ENCODE results near the gene GFPT1. TPM values are rescaled to one million over a fixed set of nuclear protein-coding genes. Genes with fewer than 3 reads are reported as not detected.

GFPT1 gene
- total and polyA plus RNA-seq, 2 experiments from 2014 or later: 60.8 to 62.0 TPM

DNA sequence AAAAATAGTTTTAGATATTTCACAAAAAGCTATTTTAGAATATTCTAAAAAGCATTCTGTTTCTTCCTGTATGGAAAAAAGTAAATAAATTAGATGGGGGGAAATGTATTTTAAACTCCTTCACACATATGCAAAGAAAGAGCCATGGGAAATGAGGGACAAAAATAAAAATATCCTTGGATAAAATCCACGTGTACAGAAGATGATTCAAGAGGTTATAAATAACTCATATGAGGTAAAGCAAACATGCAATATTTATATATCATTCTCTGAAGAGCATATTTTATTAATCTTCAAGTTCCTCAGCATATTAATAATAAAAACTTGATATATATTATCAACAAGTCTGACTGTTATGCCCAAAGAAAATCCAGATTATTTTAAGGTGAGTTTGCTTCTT lies 8.8 kb upstream of the GFPT1 start:
- H3K36me3 ChIP-seq (ENCODE audit: insufficient read depth): no peaks in the 10 kb centered on the region
- no peak overlapping the region for H3K4me2 ChIP-seq
- H3K36me3 Mint-ChIP-seq (ENCODE audit: low read depth): peaks cover 14% of the 10 kb centered on the region; the same call in 2 of the 3 replicates
- H3K9me2 ChIP-seq (ENCODE audit: insufficient read depth): no peaks in the 10 kb centered on the region
- H3K4me3 ChIP-seq: no peak overlapping the region
- H3K27ac ChIP-seq (ENCODE audit: low read depth): no peak overlapping the region
- H3K79me2 ChIP-seq (replicated peaks; ENCODE audit: insufficient read depth): no peaks in the 10 kb centered on the region
- H3K4me1 Mint-ChIP-seq: no peaks in the 10 kb centered on the region
- no peaks in the 10 kb centered on the region for H3K4me1 ChIP-seq (ENCODE audit: insufficient read depth)
- DNase-seq (ENCODE audit: low spot score) (no peak), ATAC-seq (no peak)
- no peaks in the 10 kb centered on the region for H3K27me3 Mint-ChIP-seq (ENCODE audit: insufficient read depth, low read depth, poor library complexity)
- TF ChIP-seq EZH2phosphoT487 (IDR thresholded peaks at IDR 0.05; ENCODE audit: unreplicated experiment) (no peak), CTCF (conservative IDR thresholded peaks at IDR 0.05; ENCODE audit: low read depth in 2 of 2) (no peak), EZH2 (IDR thresholded peaks at IDR 0.05; ENCODE audit: low read depth, unreplicated experiment) (no peak), STAT1 (IDR thresholded peaks at IDR 0.05; ENCODE audit: unreplicated experiment) (no peak), CREB1 (CRISPR knock-in tag; IDR thresholded peaks at IDR 0.05; ENCODE audit: low read depth) (no peak), ZNF114 (CRISPR knock-in tag; IDR thresholded peaks at IDR 0.05) (no peak), JUNB (IDR thresholded peaks at IDR 0.05; ENCODE audit: unreplicated experiment) (no peak)
- no peaks in the 10 kb centered on the region for H3K9me3 Mint-ChIP-seq
- no peaks in the 10 kb centered on the region for H4K20me1 ChIP-seq (replicated peaks; ENCODE audit: insufficient read depth)
- no peak overlapping the region for H3K27ac Mint-ChIP-seq
- no peak overlapping the region for H3K4me3 Mint-ChIP-seq
- no peak overlapping the region for H2AFZ ChIP-seq
- H3K27me3 ChIP-seq (ENCODE audit: insufficient read depth): no peaks in the 10 kb centered on the region
- 0 out of 2 replicates have a peak, but pooled peaks cover 5% of the 10 kb centered on the region for H3F3A ChIP-seq (replicated peaks; ENCODE audit: low read depth)

DNA sequence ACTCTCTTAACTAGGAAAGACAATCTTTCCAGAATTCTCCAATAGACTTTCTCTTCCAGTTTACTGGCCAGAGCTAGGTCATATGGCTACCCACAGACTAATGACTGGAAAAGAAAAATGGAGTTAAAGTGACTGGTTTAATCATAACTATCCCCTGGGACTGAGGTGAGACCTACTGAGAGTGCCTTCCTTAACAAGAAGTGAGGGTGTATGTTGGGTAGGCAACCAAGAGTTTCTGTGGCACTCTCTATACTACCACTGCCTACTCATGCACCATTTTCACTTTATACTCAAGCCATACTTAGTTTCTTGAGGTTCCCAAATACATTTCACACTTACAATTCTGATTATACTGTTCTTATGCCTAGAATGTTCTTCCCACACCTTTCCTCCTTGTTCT lies 6.9 kb upstream of the GFPT1 start:
- Histone ChIP-seq H3K79me2 (replicated peaks; ENCODE audit: insufficient read depth) (no peaks in the 10 kb centered on the region), H3K36me3 (ENCODE audit: insufficient read depth) (no peaks in the 10 kb centered on the region), H3K27me3 (ENCODE audit: insufficient read depth) (no peaks in the 10 kb centered on the region), H3K9me2 (ENCODE audit: insufficient read depth) (no peaks in the 10 kb centered on the region), H2AFZ (no peak overlapping the region), H3K4me2 (no peak overlapping the region), H3F3A (replicated peaks; ENCODE audit: low read depth) (0 out of 2 replicates have a peak, but pooled peaks cover 5% of the 10 kb centered on the region), H3K4me3 (no peak overlapping the region), H3K27ac (ENCODE audit: low read depth) (no peak overlapping the region), H4K20me1 (replicated peaks; ENCODE audit: insufficient read depth) (no peaks in the 10 kb centered on the region), H3K4me1 (ENCODE audit: insufficient read depth) (no peaks in the 10 kb centered on the region)
- Mint-ChIP-seq H3K36me3 (ENCODE audit: low read depth) (peaks cover 4% of the 10 kb centered on the region; the same call in 2 of the 3 replicates), H3K4me1 (no peaks in the 10 kb centered on the region), H3K27ac (no peak overlapping the region), H3K27me3 (ENCODE audit: insufficient read depth, low read depth, poor library complexity) (no peaks in the 10 kb centered on the region), H3K4me3 (no peak overlapping the region), H3K9me3 (no peaks in the 10 kb centered on the region)
- no peak for TF ChIP-seq STAT1 (IDR thresholded peaks at IDR 0.05; ENCODE audit: unreplicated experiment)
- DNase-seq (ENCODE audit: low spot score) (no peak), ATAC-seq (no peak)

DNA sequence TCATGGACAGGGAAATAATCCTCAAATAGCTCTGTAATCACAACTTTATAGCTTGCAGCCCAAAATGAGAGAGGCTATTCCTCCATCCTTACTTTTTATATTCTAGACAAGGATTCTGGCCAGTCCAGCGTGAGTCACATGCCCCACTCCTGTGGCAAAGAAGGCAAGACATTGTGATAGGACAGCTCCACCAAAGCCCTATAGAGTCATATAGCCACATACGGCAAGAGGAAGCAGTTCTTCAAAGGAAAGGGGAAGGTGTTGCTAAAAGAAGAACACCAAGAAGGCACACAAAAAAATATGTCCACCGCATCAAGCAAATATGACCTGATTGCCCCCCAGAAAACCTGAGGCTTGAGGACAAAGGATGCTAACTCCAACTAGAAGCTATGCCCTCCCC lies 3.4 kb upstream of the GFPT1 start:
- H3K27ac ChIP-seq (ENCODE audit: low read depth): no peak overlapping the region
- Mint-ChIP-seq H3K36me3 (ENCODE audit: low read depth) (no peaks in the 10 kb centered on the region; the same call in 2 of the 3 replicates), H3K9me3 (no peaks in the 10 kb centered on the region), H3K4me1 (peaks cover 17% of the 10 kb centered on the region), H3K4me3 (no peak overlapping the region), H3K27ac (no peak overlapping the region), H3K27me3 (ENCODE audit: insufficient read depth, low read depth, poor library complexity) (no peaks in the 10 kb centered on the region)
- no peak overlapping the region for H3K4me3 ChIP-seq
- peaks cover 13% of the 10 kb centered on the region for H3K4me1 ChIP-seq (ENCODE audit: insufficient read depth)
- H2AFZ ChIP-seq: no peak overlapping the region
- peaks cover 5% of the 10 kb centered on the region; the same call in 1 of the 2 replicates for H3F3A ChIP-seq (replicated peaks; ENCODE audit: low read depth)
- no peaks in the 10 kb centered on the region for H3K36me3 ChIP-seq (ENCODE audit: insufficient read depth)
- DNase-seq (ENCODE audit: low spot score) (no peak), ATAC-seq (no peak)
- no peaks in the 10 kb centered on the region for H3K9me2 ChIP-seq (ENCODE audit: insufficient read depth)
- H3K27me3 ChIP-seq (ENCODE audit: insufficient read depth): no peaks in the 10 kb centered on the region
- no peaks in the 10 kb centered on the region; the same call in 1 of the 2 replicates for H4K20me1 ChIP-seq (replicated peaks; ENCODE audit: insufficient read depth)
- peaks cover 12% of the 10 kb centered on the region for H3K79me2 ChIP-seq (replicated peaks; ENCODE audit: insufficient read depth)
- no peak overlapping the region for H3K4me2 ChIP-seq
- TF ChIP-seq, protein P1, sequence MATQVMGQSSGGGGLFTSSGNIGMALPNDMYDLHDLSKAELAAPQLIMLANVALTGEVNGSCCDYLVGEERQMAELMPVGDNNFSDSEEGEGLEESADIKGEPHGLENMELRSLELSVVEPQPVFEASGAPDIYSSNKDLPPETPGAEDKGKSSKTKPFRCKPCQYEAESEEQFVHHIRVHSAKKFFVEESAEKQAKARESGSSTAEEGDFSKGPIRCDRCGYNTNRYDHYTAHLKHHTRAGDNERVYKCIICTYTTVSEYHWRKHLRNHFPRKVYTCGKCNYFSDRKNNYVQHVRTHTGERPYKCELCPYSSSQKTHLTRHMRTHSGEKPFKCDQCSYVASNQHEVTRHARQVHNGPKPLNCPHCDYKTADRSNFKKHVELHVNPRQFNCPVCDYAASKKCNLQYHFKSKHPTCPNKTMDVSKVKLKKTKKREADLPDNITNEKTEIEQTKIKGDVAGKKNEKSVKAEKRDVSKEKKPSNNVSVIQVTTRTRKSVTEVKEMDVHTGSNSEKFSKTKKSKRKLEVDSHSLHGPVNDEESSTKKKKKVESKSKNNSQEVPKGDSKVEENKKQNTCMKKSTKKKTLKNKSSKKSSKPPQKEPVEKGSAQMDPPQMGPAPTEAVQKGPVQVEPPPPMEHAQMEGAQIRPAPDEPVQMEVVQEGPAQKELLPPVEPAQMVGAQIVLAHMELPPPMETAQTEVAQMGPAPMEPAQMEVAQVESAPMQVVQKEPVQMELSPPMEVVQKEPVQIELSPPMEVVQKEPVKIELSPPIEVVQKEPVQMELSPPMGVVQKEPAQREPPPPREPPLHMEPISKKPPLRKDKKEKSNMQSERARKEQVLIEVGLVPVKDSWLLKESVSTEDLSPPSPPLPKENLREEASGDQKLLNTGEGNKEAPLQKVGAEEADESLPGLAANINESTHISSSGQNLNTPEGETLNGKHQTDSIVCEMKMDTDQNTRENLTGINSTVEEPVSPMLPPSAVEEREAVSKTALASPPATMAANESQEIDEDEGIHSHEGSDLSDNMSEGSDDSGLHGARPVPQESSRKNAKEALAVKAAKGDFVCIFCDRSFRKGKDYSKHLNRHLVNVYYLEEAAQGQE (IDR thresholded peaks at IDR 0.05; ENCODE audit: unreplicated experiment): no peak
- TF ChIP-seq EZH2phosphoT487 (IDR thresholded peaks at IDR 0.05; ENCODE audit: unreplicated experiment) (no peak), ZNF114 (CRISPR knock-in tag; IDR thresholded peaks at IDR 0.05) (no peak), POLR2AphosphoS5 (IDR thresholded peaks at IDR 0.05; ENCODE audit: low read depth) (no peak), STAT1 (IDR thresholded peaks at IDR 0.05; ENCODE audit: unreplicated experiment) (no peak), EZH2 (IDR thresholded peaks at IDR 0.05; ENCODE audit: low read depth, unreplicated experiment) (no peak), CREB1 (CRISPR knock-in tag; IDR thresholded peaks at IDR 0.05; ENCODE audit: low read depth) (no peak), JUNB (IDR thresholded peaks at IDR 0.05; ENCODE audit: unreplicated experiment) (no peak)

All from GM23338 (cell line).